SK-N-SH treated with all-trans-retinoic acid at 6 μM for 48 hours (cell line): ENCODE data around the gene USP40.

Experiments used
- ARNTL ChIP-seq: fragments of 450-650 bp; formaldehyde crosslinking; IDR thresholded peaks from 2 replicates; pipeline ENCODE4 v1.5.0; 2020; ENCODE audit warnings: low read depth, mild to moderate bottlenecking, moderate library complexity, borderline replicate concordance
- BACH2 ChIP-seq: fragments of 250-450 bp; sonication (Bioruptor Pico); IDR thresholded peaks from 2 replicates; pipeline ENCODE4 v1.9.0; 2021; ENCODE audit warnings: mild to moderate bottlenecking, borderline replicate concordance
- ESRRG ChIP-seq: fragments of 250-450 bp; sonication (Bioruptor Pico); IDR thresholded peaks from 2 replicates; pipeline ENCODE4 v1.6.1; 2021; ENCODE audit warnings: mild to moderate bottlenecking
- GLIS3 ChIP-seq: fragments of 250-450 bp; sonication (Bioruptor Pico); IDR thresholded peaks from 2 replicates; pipeline ENCODE4 v1.5.0; 2020; ENCODE audit warnings: mild to moderate bottlenecking, moderate library complexity
- ISL1 ChIP-seq: fragments of 250-450 bp; sonication (Bioruptor Pico); IDR thresholded peaks from 2 replicates; pipeline ENCODE4 v2.1.2; 2022; ENCODE audit warnings: mild to moderate bottlenecking, moderate library complexity
- TCF4 ChIP-seq: fragments of 250-450 bp; sonication (Bioruptor Pico); IDR thresholded peaks from 2 replicates; pipeline ENCODE4 v1.8.0; 2021; ENCODE audit warnings: mild to moderate bottlenecking, moderate library complexity, borderline replicate concordance
- ZC3H10 ChIP-seq: fragments of 250-450 bp; sonication (Bioruptor Pico); IDR thresholded peaks from 2 replicates; pipeline ENCODE4 v1.5.1; 2021; ENCODE audit warnings: mild to moderate bottlenecking, moderate library complexity
- ZFP3 ChIP-seq: fragments of 250-450 bp; sonication (Bioruptor Pico); IDR thresholded peaks from 2 replicates; pipeline ENCODE4 v1.5.0; 2020; ENCODE audit warnings: mild to moderate bottlenecking, moderate library complexity
- ZFP30 ChIP-seq: fragments of 450-650 bp; formaldehyde crosslinking; IDR thresholded peaks from 2 replicates; pipeline ENCODE4 v1.5.0; 2022; ENCODE audit warnings: mild to moderate bottlenecking, moderate library complexity
- TF ChIP-seq, protein P1 (sequence below): fragments of 250-450 bp; sonication (Bioruptor Pico); IDR thresholded peaks from 2 replicates; pipeline ENCODE4 v1.8.0; 2020; ENCODE audit warnings: mild to moderate bottlenecking, moderate library complexity, borderline replicate concordance
- TF ChIP-seq, protein P2 (sequence below): fragments of 250-450 bp; sonication (Bioruptor Pico); IDR thresholded peaks from 2 replicates; pipeline ENCODE4 v1.5.1; 2021; ENCODE audit warnings: mild to moderate bottlenecking, moderate library complexity
- TF ChIP-seq, protein P3 (sequence below): fragments of 250-450 bp; sonication (Bioruptor Pico); IDR thresholded peaks from 2 replicates; pipeline ENCODE4 v1.8.0; 2021; ENCODE audit warnings: low read depth, mild to moderate bottlenecking, moderate library complexity, borderline replicate concordance

DNA sequence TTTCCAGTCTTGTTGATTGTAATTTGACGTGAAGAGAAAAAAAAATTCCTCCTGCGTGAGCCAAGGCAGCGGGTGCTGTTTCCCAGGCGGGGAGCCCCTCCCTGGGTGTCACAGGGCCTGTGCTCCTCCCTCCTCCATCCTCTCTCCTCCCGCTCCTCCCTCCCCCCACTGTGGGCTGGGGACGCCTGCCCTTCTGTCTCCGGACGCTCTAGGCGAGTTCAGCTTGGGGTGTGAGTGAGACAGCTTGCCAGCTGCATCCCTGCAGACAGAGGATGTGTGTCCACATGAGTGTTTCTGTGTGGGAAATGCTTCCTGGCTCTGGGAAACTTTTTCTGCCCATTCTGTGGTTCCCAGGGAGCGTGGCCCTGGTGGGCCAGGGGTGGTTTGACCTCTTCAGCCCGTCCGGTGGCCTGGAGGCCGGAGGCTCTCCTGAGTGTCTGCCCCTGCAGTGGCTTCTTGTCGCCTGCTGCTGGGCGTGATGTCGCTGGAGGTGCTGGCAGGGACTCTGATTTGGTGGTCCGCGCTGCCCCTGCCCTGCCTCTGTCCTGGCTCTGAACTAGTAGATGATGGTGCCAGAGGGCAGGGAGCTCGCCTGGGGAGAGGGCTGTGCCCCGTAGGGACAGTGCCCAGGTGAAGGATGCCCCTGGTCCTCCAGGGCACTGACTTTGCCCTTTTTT lies 96.4 kb downstream of the USP40 start:
- TF ChIP-seq ESRRG (CRISPR knock-in tag) = no peak
- no peak for TF ChIP-seq GLIS3
- TF ChIP-seq TCF4 = no peak
- TF ChIP-seq ARNTL = no peak
- TF ChIP-seq, protein P1, sequence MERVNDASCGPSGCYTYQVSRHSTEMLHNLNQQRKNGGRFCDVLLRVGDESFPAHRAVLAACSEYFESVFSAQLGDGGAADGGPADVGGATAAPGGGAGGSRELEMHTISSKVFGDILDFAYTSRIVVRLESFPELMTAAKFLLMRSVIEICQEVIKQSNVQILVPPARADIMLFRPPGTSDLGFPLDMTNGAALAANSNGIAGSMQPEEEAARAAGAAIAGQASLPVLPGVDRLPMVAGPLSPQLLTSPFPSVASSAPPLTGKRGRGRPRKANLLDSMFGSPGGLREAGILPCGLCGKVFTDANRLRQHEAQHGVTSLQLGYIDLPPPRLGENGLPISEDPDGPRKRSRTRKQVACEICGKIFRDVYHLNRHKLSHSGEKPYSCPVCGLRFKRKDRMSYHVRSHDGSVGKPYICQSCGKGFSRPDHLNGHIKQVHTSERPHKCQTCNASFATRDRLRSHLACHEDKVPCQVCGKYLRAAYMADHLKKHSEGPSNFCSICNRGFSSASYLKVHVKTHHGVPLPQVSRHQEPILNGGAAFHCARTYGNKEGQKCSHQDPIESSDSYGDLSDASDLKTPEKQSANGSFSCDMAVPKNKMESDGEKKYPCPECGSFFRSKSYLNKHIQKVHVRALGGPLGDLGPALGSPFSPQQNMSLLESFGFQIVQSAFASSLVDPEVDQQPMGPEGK (CRISPR knock-in tag) = no peak
- TF ChIP-seq, protein P2, sequence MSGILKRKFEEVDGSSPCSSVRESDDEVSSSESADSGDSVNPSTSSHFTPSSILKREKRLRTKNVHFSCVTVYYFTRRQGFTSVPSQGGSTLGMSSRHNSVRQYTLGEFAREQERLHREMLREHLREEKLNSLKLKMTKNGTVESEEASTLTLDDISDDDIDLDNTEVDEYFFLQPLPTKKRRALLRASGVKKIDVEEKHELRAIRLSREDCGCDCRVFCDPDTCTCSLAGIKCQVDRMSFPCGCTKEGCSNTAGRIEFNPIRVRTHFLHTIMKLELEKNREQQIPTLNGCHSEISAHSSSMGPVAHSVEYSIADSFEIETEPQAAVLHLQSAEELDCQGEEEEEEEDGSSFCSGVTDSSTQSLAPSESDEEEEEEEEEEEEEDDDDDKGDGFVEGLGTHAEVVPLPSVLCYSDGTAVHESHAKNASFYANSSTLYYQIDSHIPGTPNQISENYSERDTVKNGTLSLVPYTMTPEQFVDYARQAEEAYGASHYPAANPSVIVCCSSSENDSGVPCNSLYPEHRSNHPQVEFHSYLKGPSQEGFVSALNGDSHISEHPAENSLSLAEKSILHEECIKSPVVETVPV (CRISPR knock-in tag) = no peak
- no peak for TF ChIP-seq BACH2 (CRISPR knock-in tag)
- no peak for TF ChIP-seq ZFP3
- no peak for TF ChIP-seq ZC3H10
- TF ChIP-seq, protein P3, sequence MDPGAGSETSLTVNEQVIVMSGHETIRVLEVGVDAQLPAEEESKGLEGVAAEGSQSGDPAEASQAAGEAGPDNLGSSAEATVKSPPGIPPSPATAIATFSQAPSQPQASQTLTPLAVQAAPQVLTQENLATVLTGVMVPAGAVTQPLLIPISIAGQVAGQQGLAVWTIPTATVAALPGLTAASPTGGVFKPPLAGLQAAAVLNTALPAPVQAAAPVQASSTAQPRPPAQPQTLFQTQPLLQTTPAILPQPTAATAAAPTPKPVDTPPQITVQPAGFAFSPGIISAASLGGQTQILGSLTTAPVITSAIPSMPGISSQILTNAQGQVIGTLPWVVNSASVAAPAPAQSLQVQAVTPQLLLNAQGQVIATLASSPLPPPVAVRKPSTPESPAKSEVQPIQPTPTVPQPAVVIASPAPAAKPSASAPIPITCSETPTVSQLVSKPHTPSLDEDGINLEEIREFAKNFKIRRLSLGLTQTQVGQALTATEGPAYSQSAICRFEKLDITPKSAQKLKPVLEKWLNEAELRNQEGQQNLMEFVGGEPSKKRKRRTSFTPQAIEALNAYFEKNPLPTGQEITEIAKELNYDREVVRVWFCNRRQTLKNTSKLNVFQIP (CRISPR knock-in tag) = no peak
- TF ChIP-seq ZFP30 (CRISPR knock-in tag) = no peak
- TF ChIP-seq ISL1 = no peak
